Right forelimb (tissue), 1 donor: ENCODE measurements around the gene FAM210B.
"Not testable (repeated sequence)": the region's sequence is repeated elsewhere in the genome, so short reads cannot be mapped to it uniquely, and the experiment has no call there.

ENCODE experiments used
- DNase-seq: peaks from one replicate; pipeline ENCODE4 v3.0.0-alpha.2; 2018

The FAM210B gene

DNA sequence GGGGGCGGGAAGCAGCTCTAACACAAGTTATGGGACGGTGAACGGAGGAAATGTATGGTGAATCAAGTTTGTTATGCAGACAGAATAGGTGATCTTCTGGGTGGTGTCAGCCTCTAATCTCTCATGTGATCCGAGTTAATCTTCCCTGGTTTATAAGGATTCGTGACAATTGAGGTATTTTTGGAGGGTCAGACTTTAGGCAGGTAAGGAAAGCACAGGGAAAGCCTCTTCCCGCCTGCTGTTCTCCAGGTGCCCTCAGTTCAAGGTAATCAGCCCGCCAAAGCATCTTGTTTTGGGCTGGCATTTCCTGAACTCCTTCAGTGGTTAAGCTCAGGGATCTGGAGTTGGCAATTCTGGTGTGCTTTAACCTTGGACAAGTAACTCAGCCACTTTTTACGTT lies 34.9 kb downstream of the FAM210B start:
- DNase-seq, result no peak

DNA sequence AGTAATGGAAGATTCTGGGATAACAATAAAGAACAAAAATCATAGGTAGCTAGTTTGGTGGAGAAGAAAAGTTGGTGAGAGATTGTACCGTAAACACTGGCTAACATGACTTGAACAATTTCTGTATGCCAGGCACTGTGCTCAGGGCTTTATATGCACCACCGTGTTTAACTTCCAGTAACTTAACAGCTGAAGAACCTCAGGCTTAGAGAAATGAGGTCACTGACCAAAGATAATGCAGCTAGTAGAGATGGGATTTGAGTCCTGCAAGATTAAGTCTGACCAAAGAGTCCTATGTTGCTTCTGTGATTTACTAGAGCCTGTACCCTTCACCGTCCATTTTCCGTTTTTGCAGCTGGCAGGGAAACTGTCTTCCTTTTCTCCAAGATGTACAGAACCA lies 36.4 kb downstream of the FAM210B start:
- DNase-seq, result no peak

DNA sequence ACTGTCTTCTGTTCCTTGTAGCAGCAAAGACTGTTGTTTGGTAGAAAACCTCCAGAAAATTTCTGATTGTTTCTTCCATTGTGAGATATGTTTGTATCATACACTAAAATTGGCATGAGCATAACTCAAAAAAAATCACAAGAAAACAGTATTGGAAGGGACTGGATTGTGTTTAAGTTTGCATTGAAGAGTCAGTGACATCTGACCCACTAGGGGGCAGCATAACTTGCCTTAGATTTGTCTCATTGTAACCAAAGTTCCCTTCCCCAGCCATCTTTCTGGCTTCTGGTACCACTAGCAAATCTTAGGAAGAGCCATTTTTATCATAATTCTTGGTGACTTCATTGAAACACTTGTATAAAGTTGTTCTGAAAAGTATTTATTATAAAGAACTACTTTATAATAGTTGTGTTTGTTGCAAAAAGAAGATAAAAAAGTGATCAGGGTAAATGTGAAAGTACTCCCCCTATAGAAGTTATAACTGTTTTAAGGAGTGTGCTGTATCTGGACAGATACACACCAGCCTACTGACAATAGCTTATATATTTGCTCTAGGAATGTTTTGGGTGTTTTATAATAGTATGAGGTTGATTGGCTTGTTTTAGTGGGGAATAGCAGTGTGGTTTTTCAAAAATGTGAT lies 41.3 kb downstream of the FAM210B start:
- no peak for DNase-seq

DNA sequence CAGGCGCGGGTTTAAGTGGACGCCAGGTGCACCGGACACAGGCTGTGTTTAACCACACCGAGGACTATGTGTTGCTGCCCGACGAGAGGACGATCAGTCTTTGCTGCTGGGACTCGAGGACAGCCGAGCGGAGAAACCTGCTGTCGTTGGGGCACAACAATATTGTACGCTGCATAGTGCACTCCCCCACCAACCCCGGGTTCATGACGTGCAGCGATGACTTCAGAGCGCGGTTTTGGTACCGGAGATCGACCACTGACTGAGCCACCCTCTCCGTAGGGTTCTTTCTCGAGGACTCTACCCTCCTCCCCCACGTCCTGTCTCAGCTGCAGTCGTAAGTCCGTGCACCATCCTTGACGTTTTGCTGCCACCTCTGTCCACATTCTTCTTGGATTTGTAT lies 44.7 kb downstream of the FAM210B start:
- DNase-seq, result no peak

DNA sequence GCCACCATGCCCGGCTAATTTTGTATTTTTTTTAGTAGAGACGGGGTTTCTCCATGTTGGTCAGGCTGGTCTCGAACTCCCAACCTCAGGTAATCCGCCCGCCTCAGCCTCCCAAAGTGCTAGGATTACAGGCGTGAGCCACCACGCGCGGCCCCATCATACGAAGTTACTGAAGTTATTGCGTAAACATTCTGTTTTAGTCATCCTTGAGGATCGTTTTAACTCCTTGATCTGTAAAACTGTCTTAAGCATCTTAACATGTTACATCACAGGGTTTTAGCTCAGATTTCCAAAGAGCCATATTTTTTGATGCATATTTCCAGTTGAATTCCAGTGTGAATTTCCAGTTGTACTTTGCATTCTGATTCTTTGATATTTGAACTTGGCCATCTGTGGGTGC lies 46.6 kb downstream of the FAM210B start:
- DNase-seq, result not testable (repeated sequence)

DNA sequence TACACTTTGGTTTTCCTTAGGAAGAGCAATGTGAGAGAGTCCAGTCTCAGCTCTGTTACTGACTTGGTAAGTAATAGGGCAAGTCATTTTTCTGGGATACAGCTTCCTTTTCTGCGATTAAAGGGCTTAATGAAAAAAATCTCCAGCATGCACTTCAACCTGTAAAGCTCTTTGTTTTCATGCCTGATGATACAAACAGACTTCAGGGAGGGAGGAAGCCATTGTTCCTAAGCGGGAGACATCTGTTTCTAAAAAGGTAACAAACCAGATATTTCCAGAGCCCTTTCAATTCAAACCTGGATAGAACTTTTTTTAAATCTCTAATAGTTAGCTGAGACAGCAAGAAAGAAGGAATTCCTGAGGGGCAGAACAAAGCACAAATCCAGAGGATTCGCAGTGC lies 48.1 kb downstream of the FAM210B start:
- no peak for DNase-seq

DNA sequence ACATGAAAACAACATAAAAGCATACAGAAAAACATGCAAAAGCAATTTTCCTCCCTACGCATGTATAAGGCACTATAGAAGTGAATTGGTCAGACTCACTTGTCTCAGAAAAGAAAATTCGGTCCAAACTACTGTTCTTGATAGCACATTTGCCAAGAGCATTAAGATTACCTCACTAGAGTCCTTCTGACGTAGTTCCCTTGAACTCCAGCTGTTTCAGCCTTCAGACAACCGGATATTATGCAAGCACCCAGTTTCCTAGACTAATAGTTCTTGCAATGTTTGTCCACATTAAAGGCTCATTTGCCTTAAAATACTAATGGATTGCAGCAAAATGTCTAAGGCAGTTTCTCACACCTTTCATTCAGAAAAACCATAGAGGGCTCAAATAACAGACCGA lies 50.7 kb downstream of the FAM210B start:
- no peak for DNase-seq

DNA sequence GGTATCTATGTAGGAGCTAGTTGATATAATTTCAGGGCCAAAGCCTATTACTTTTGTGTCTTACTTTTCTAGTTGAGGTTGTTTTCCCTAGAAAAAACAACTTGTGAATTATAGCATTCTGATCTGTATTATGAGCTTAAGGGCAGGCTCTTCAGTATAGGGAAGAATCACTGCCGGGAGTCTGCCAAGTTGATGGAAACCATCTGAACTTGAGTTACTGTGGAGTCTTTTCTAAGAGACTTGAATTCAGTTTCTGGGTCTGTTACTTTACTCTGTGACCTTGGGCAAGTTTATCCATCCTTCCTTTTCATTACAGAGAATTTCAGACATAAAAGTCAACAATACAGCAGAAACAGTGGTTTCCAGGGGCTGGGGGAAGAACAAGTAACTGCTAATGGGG lies 51.2 kb downstream of the FAM210B start:
- DNase-seq, result no peak

DNA sequence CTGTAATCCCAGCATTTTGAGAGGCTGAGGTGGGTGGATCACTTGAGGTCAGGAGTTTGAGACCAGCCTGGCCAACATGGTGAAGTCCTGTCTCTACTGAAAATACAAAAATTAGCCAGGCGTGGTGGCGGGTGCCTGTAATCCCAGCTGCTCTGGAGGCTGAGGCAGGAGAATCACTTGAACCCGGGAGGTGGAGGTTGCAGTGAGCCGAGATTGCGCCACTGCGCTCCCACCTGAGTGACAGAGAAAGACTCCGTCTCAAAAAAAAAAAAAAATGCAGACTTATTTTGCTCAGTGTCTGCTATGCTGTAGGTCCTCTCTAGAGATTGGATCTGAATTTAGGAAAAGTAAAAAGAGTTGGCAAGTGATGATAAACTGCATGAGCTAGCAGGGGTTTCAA lies 52.5 kb downstream of the FAM210B start:
- not testable (repeated sequence) for DNase-seq

DNA sequence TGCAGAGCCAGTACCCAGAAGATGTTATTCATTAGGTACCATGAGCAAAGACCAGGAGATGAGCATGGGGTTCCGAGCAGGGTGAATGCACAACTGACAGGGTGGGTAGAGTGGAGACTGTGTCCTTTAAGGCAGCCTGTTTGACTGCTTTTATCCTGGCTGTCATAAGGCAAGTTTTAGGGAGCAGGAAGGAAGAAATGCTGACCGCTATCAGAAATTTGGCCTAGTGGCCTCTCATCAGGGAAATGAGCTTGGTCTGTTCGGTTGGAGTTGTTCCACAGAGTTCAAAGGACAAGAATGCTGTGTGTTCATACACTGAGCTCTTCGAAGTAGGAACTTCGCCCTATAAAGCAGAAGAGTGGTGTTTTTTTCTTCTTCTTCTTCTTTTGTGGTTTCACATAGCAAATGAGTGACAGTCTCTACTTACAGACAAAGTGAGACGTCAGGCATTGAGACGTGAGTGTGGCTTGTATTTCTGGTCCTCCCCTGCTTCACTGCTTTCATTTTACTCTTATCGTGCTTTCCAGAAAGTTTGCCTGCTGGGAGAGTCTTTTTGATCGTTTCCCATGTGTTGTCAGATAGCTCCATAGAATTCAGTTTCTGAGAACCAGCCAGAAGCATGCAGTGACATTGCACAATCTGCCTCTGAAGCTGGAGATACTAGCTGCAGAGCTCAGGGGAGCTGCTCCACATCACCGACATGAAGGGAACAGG lies 53.1 kb downstream of the FAM210B start, which contains the start of gene CASS4:
TSS of gene CASS4 (plus strand) at position 502 of the 714 bp plus-strand sequence. CDS start at position 701, 199 bp downstream.
- DNase-seq, result no peak

DNA sequence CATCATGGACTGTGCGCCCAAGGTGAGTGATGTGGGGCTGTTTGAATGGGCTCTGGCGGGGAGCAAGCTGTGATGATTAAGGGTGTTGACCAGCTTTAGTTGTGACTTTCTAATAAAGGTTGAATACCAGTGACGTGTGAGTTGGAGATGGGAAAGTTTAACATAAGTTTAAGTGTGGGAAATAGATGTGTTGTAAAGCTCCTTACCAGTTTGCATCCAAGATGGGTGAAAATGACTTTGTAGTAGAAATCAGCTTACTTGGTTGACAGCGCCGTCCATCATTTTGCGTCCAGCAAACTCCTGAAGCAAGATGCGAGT lies 53.7 kb downstream of the FAM210B start:
- no peak for DNase-seq

DNA sequence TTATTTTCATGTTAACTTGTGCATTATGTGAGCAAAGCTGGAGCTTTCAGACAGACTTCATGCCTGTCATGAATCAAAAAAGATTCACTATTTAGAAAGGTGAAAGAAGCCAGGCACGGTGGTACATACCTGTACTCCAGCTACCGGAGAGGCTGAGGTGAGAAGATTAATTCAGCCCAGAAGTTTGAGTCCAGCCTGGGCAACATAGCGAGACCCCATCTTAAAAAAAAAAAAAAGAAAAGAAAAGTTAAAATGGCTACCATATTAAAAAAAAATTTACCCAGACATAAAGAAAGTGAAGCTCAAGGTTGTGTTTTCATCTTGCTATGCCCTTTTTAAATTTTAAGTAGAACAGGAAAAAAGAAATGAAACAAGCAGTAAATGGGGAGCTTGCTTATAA lies 54.2 kb downstream of the FAM210B start:
- DNase-seq, result no peak

DNA sequence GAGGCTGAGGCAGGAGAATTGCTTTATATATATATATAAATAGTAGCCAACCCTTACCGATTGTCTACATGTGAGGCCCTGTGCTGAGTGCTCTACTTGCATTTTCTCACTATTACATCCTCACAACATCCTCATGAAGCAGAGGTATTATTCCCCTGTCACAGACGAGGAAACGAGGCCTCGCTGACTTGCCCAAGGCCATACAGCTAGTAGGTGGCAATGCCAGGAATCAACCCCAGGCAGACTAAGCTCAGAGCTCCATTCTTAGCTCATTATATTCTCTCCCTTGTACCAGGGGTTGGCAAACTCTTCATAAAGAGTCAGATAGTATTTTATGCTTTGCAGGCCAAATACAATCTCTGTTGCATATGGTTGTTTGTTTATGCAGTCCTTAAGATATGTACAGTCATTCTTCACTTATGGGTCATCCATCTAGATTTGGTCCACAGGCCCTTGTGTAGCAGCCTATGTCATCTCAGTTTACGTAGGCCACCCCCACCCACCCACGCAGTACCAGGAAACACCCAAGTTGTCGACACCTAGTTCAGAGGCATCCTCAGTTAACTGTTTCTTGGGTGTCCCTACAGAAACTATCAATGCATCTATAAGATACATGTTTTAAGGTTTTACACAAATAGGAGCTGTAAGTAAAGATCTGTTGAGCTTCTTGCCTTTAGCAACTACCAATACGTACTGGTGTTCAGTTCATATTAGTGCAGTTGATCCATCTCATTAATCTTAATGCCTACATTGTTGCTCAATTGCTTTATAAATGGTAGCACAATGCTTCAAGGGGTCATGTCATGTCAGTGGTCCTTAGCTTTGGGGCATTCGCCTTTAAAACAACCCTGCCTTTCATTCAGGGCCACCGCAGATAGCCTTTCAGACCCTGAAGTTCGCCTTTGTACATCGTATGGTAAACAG lies 56.3 kb downstream of the FAM210B start:
- DNase-seq, result no peak

DNA sequence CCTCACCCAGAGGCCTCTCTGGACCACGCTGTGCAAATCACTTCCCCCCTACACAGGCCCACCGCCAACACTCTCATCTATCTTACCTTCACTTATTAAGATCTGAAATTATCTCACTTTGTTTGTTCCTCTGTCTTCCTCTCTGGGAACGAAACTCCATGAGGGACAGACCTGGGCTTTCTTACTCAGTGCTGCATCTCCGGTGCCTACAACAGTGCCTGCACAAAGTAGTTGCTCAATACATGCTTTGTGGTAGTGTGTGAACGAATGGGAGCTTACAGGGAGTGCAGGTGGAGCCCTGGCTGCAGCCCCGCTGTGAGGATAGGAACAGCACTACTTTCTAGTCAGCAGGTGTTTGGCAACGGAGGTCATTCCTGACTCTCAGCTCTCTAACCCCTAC lies 58.6 kb downstream of the FAM210B start:
- DNase-seq, result no peak

DNA sequence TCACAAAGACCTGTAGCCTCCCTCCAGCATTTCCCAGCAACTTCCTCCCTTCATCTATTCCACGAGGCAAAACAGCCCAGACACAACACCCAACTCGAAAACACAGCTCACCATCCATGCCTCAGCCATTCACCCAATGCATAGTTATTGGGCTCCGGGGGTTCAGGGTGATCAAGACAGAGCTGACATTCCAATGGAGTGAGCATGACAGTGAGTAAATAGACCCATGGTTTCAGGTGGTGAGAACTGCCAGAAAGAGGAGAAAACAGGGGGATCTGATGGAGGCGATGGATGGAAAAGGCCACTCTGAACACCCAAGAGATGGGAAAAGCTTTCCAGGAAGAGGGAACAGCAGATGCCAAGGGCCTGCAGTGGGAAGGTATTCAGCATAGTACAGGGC lies 59.1 kb downstream of the FAM210B start:
- DNase-seq, result no peak
